AG09309 (cell line): ENCODE data around the gene SNAPC4.

Source experiments
- DNase-seq: peaks from one replicate; pipeline ENCODE4 v3.0.0-alpha.2; 2010; ENCODE audit warnings: low read depth
- H3K4me3 ChIP-seq: 2 replicates; pipeline ENCODE4 v1.5.1; 2011; ENCODE audit warnings: mild to moderate bottlenecking, low read depth, low read length, moderate library complexity; ENCODE audit not compliant: control insufficient read depth
- CTCF ChIP-seq: IDR thresholded peaks from 2 replicates; pipeline ENCODE4 v1.5.1; 2011; ENCODE audit warnings: mild to moderate bottlenecking, low read depth, low read length, inconsistent platforms; ENCODE audit not compliant: insufficient read depth, control insufficient read depth; ENCODE audit errors: missing control alignments

Gene SNAPC4

GRCh38 chr9:136418182-136419091 lies 18.5 kb upstream of the SNAPC4 start:
- no peak overlapping the region for H3K4me3 ChIP-seq
- DNase-seq: no peak
- no peak for TF ChIP-seq CTCF

GRCh38 chr9:136416914-136417313 lies 16.9 kb upstream of the SNAPC4 start:
- TF ChIP-seq CTCF: no peak
- DNase-seq: no peak
- H3K4me3 ChIP-seq: no peak overlapping the region

GRCh38 chr9:136416427-136416826 lies 16.5 kb upstream of the SNAPC4 start:
- no peak overlapping the region for H3K4me3 ChIP-seq
- no peak for DNase-seq
- no peak for TF ChIP-seq CTCF

GRCh38 chr9:136412962-136413361 lies 13.0 kb upstream of the SNAPC4 start:
- DNase-seq: no peak
- TF ChIP-seq CTCF: no peak
- no peak overlapping the region for H3K4me3 ChIP-seq

- H3K4me3 ChIP-seq: peak overlapping the region; percentile 100
- TF ChIP-seq CTCF: no peak
- DNase-seq: no peak
These were observed 11.4 kb upstream of the SNAPC4 start for GRCh38 chr9:136411378-136411777.

- peak within 1 kb of the TSS; percentile 100 for H3K4me3 ChIP-seq
- peak; percentile 33 for DNase-seq
- TF ChIP-seq CTCF: no peak
These were observed 10.7 kb upstream of the SNAPC4 start, which contains the start of the genes ENTR1 and PMPCA for GRCh38 chr9:136410500-136411287. Gene ENTR1 (minus strand): TSS chr9:136410614. CDS start chr9:136410397, 217 bp downstream. Gene PMPCA (plus strand): TSS chr9:136410658. CDS start chr9:136410669, 11 bp downstream.
